Gastrocnemius medialis (tissue), 4 donors: ENCODE data around the gene THAP11. TPM values are rescaled to one million over a fixed set of nuclear protein-coding genes. Genes with fewer than 3 reads are reported as not detected.

Experiments used
- ATAC-seq, 2 donors: fragments of 150-250 bp; one replicate each; pipeline ENCODE4 v1.9.1; 2016
- DNase-seq, 2 donors: peaks; one replicate each; pipeline ENCODE4 v3.0.0-alpha.2; 2019
- H3K27ac ChIP-seq, 4 donors: fragments of 200-600 bp; sonication (generic); 1 replicate in 1 of 4; 2 replicates in 3 of 4; pipeline ENCODE4 v1.5.1; 2016 to 2018; ENCODE audit warnings: mild to moderate bottlenecking in 2 of 4, moderate library complexity in 1 of 4
- H3K27me3 ChIP-seq, 3 donors: fragments of 200-600 bp; sonication (generic) in 2 of 3; 1 replicate in 1 of 3; 2 replicates in 2 of 3; pipeline versions ENCODE4 v1.5.1 to v1.6.0; 2016 to 2019; ENCODE audit warnings: mild to moderate bottlenecking in 1 of 3, moderate library complexity in 1 of 3
- H3K36me3 ChIP-seq, 2 donors: fragments of 200-600 bp; sonication (generic) in 1 of 2; one replicate each; pipeline ENCODE4 v1.5.1; 2017 to 2018
- H3K4me1 ChIP-seq, 2 donors: fragments of 200-600 bp; sonication (generic) in 1 of 2; one replicate each; pipeline ENCODE4 v1.5.1; 2016 to 2017; ENCODE audit warnings: mild to moderate bottlenecking in 2 of 2
- H3K4me3 ChIP-seq, 4 donors: fragments of 200-600 bp; sonication (generic) in 3 of 4; 1 replicate in 1 of 4; 2 replicates in 3 of 4; pipeline ENCODE4 v1.5.1; 2016 to 2019; ENCODE audit warnings: mild to moderate bottlenecking in 2 of 4
- H3K9me3 ChIP-seq, 3 donors: fragments of 200-600 bp; sonication (generic) in 2 of 3; 1 replicate in 1 of 3; 2 replicates in 2 of 3; pipeline ENCODE4 v1.5.1; 2016 to 2019
- POLR2A ChIP-seq, 2 donors: fragments of 450-650 bp; IDR thresholded peaks; one replicate each; pipeline ENCODE4 v1.6.1; 2017; ENCODE audit warnings: antibody characterized with exemption in 2 of 2, mild to moderate bottlenecking in 2 of 2, moderate library complexity in 2 of 2
- in situ Hi-C, 4 donors: fragments of 200-750 bp; cut with MboI; loops; one replicate each; pipeline versions ENCODE4 v1.15.0 to v1.8.0; 2017; ENCODE audit warnings: low sequenced_read_pairs in 4 of 4
- intact Hi-C: fragments of 100-400 bp; cut with DNase I; formaldehyde crosslinking; loops from one replicate; pipeline ENCODE4 v1.15.1; 2023; ENCODE audit warnings: low total_unique reads
- total RNA-seq, 4 donors: library from RNA; depleted of rRNA; stranded (reverse); fragments of >200 nt; gene quantifications; one replicate each; pipeline versions ENCODE4 v1.1.0 to v1.2.3, GENCODE V29; 2016
- TF ChIP-seq, protein P1 (sequence below), 5 experiments: fragments of 450-650 bp in 3 of 5; fragments of 200-600 bp in 2 of 5; sonication (generic) in 2 of 5; IDR thresholded peaks in 4 of 5; conservative IDR thresholded peaks in 1 of 5; 1 replicate in 4 of 5; 2 replicates in 1 of 5; pipeline ENCODE4 v1.5.1; 2016 to 2019; ENCODE audit warnings: antibody characterized with exemption in 5 of 5, mild to moderate bottlenecking in 3 of 5, moderate library complexity in 3 of 5

THAP11 gene
- total RNA-seq = 100 to 1,000 TPM in 2 of 4 donors, 10 to 100 TPM in 2; 61.9 to 120 (median 102) TPM

DNA sequence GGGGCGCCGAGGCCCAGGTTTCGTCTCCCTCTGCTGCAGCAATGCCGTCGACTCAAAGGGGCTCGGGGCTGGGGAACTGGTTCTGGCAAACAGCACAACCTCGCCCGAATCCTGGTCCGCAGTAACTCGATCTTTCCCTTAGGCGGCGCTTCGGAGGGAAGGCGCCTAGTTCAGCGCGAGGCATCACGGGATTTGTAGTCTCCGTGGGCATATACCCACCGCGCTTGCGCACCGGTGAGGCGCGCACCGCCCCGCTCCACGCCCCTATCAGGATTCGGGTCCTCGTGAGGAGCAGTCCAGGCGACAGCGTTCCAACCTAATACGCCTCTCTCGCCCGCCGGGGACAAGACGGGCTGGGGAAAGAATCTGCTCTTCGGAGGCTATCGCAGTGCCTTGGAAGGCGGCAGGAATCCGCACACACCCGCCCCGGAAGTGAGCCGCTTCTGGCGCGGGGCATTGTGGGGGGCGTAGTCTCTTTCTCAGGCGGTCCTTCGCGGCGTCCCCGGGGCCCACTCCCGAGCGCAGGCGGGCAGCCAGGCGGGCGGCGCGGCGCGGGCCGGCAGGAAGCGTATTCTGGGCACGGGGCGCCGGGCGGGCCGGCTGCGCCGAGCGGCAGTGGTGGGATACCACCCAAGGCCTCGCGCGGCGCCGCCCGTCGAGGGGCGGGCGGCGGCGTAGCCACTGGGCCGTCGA is at the start of gene THAP11:
Gene THAP11 (plus strand): TSS at position 505 of the 693 bp plus-strand sequence. CDS start 235 bp downstream, outside the sequence.
- DNase-seq = peak; percentile 91 to 92
- TF ChIP-seq, protein P1, sequence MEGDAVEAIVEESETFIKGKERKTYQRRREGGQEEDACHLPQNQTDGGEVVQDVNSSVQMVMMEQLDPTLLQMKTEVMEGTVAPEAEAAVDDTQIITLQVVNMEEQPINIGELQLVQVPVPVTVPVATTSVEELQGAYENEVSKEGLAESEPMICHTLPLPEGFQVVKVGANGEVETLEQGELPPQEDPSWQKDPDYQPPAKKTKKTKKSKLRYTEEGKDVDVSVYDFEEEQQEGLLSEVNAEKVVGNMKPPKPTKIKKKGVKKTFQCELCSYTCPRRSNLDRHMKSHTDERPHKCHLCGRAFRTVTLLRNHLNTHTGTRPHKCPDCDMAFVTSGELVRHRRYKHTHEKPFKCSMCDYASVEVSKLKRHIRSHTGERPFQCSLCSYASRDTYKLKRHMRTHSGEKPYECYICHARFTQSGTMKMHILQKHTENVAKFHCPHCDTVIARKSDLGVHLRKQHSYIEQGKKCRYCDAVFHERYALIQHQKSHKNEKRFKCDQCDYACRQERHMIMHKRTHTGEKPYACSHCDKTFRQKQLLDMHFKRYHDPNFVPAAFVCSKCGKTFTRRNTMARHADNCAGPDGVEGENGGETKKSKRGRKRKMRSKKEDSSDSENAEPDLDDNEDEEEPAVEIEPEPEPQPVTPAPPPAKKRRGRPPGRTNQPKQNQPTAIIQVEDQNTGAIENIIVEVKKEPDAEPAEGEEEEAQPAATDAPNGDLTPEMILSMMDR (IDR thresholded peaks at IDR 0.05 in 4 of 5, conservative IDR thresholded peaks at IDR 0.05 in 1 of 5) = peak; percentile 76 to 91 (median 89)
- TF ChIP-seq POLR2A (IDR thresholded peaks at IDR 0.05) = peak; percentile 86 to 87
- no peaks in the 10 kb centered on the region for H3K36me3 ChIP-seq
- no peaks in the 10 kb centered on the region for H3K27me3 ChIP-seq
- in situ Hi-C loops (no loop called here), intact Hi-C loops (loop anchor here (1.0 to 10.0 kb wide), 3 partner anchors 21 to 277 kb away; partner anchors contain the start of gene CTCF)
- ATAC-seq = peak; percentile 77 to 82
- H3K4me1 ChIP-seq = peaks cover 39 to 43% of the 10 kb centered on the region in 2 donors
- H3K27ac ChIP-seq = peak within 1 kb of the TSS; percentile 98 to 100 (median 99)
- H3K4me3 ChIP-seq = peak within 1 kb of the TSS; percentile 76 to 95 (median 78)
- no peaks in the 10 kb centered on the region for H3K9me3 ChIP-seq

DNA sequence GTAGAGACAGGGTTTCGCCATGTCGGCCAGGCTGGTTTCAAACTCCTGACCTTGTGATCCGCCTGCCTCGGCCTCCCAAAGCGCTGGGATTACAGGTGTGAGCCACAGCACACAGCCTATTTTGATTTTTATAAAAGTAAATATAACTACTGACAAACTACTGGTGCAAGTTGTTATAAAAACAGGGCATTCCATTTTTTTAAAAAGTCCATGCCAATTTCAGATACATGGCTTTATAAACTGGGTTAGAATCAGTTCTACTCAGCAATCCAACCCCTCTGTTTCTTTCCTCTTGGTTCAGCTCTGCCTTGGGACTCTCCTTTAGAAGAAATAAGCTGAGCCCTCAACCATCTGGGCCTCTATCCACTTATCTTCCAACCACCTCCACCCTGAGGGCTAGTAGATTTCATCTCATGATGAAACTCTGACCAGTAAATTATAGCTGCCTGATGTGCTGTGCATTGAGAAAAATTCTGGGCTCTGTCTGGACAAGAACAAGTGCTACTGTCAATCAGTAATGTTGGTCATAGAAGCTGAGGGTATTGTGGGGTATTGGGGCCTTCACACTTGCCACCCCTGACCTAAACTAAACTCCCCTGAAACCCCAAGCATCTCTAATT is 45.9 kb upstream of the THAP11 start:
- in situ Hi-C loops (no loop called here), intact Hi-C loops (no loop called here)
- no peak for DNase-seq
- Histone ChIP-seq H3K9me3 (no peaks in the 10 kb centered on the region), H3K36me3 (no peaks in the 10 kb centered on the region), H3K4me3 (no peak overlapping the region), H3K27ac (peak overlapping the region in 3 of 4 donors; percentile 41 to 71 (median 59)), H3K4me1 (peaks cover 45 to 60% of the 10 kb centered on the region in 2 donors), H3K27me3 (no peaks in the 10 kb centered on the region)
- no peak for TF ChIP-seq POLR2A (IDR thresholded peaks at IDR 0.05)
- TF ChIP-seq, protein P1 (IDR thresholded peaks at IDR 0.05 in 4 of 5, conservative IDR thresholded peaks at IDR 0.05 in 1 of 5) = no peak
- ATAC-seq = no peak

DNA sequence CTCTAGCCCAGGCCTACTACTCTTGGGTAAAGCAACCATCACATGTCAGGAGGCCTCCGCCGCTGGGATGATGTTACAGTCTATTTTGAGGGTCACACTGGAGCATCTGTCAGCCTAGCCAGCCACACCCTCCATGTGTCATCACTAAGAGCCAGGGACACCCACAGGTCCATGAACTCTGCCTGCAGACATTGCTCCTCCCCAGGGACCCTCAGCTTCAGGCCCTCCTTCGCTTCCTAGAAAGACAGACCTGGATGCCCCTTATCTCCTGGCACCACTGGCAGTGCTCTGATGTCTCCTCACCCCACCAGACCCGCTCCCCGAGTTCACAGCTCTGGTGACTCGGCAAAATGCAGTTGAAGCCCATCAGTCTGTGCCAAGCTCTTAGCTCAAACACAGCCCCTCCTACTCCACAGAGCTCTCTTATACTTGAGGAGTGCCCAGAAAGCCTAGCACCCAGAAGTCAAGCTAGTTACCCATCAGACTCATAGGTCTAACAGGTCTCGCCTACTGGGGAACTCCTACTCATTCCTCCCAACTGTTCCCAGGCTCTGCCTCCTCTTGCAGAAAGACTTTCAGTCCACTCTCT is 41.7 kb upstream of the THAP11 start:
- peaks cover 0 to 18% of the 10 kb centered on the region in 2 donors for H3K36me3 ChIP-seq
- H3K27me3 ChIP-seq = no peaks in the 10 kb centered on the region
- no peak overlapping the region for H3K4me3 ChIP-seq
- no peaks in the 10 kb centered on the region for H3K9me3 ChIP-seq
- peaks cover 70 to 74% of the 10 kb centered on the region in 2 donors for H3K4me1 ChIP-seq
- H3K27ac ChIP-seq = peak overlapping the region; percentile 86 to 99 (median 92)
- in situ Hi-C loops = loop anchor here in 2 of 4 donors (25.0 kb wide), 2 partner anchors 237 to 437 kb away; partner anchors contain the start of genes ESRP2 (in 1 of the 2) and PLA2G15 (in 1 of the 2)
- intact Hi-C loops = loop anchor here (10.0 kb wide), 1 partner anchor 276 kb away; the partner anchor contains the start of gene RIPOR1
- TF ChIP-seq, protein P1 (IDR thresholded peaks at IDR 0.05 in 4 of 5, conservative IDR thresholded peaks at IDR 0.05 in 1 of 5) = no peak
- peak; percentile 28 to 54 for TF ChIP-seq POLR2A (IDR thresholded peaks at IDR 0.05)
- DNase-seq (peak; percentile 89 to 95), ATAC-seq (peak; percentile 92 to 98)

DNA sequence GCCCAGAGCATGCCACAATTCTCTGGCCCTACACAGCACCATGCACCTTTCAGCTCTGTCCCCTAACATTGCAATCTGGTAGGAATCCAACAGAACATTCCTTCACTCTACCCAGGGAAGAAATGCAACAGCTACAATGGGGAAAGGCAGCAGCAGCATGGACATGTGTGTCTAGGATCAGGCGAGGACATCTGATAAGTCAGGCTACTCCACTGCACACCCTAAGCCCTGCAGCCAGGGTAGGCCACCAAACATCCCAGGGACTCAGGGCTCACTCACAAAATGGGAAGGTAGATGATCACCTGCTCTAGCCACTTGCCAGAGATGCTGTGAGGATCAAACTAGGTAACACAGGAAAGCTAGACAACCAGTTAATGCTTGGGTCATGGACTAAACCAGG is 40.9 kb upstream of the THAP11 start:
- DNase-seq (no peak), ATAC-seq (no peak)
- Histone ChIP-seq H3K9me3 (no peaks in the 10 kb centered on the region), H3K4me1 (peaks cover 68 to 73% of the 10 kb centered on the region in 2 donors), H3K27ac (peak overlapping the region; percentile 86 to 99 (median 92)), H3K36me3 (peaks cover 0 to 18% of the 10 kb centered on the region in 2 donors), H3K27me3 (no peaks in the 10 kb centered on the region), H3K4me3 (no peak overlapping the region)
- in situ Hi-C loops = loop anchor here in 2 of 4 donors (25.0 kb wide), 2 partner anchors 236 to 436 kb away; partner anchors contain the start of genes ESRP2 (in 1 of the 2) and PLA2G15 (in 1 of the 2)
- intact Hi-C loops = loop anchor here (10.0 kb wide), 1 partner anchor 276 kb away; the partner anchor contains the start of gene RIPOR1
- TF ChIP-seq, protein P1 (IDR thresholded peaks at IDR 0.05 in 4 of 5, conservative IDR thresholded peaks at IDR 0.05 in 1 of 5) = no peak
- no peak for TF ChIP-seq POLR2A (IDR thresholded peaks at IDR 0.05)
